Measurements from ENCODE around the gene EDNRA.

Gene EDNRA

GRCh38 chr4:147509386-147509785, 28.5 kb downstream of the EDNRA start:
- TF ChIP-seq SIN3A (IDR thresholded peaks at IDR 0.05; ENCODE audit: borderline replicate concordance, insufficient read depth, low read length), result no peak
- no peak for TF ChIP-seq POLR2AphosphoS5 (IDR thresholded peaks at IDR 0.05; ENCODE audit: low read depth, low read length)
- TF ChIP-seq FOXP2 (optimal IDR thresholded peaks at IDR 0.05; ENCODE audit: borderline replicate concordance, extremely low read depth, extremely low read length, insufficient read depth), result no peak
- TF ChIP-seq TAF1 (IDR thresholded peaks at IDR 0.05; ENCODE audit: borderline replicate concordance, insufficient read depth, low read length), result no peak
- TF ChIP-seq REST (IDR thresholded peaks at IDR 0.05; ENCODE audit: insufficient read depth in 1 of 2, low read depth in 2 of 2, low read length in 2 of 2), result no peak

- TF ChIP-seq FOXP2 (optimal IDR thresholded peaks at IDR 0.05; ENCODE audit: borderline replicate concordance, extremely low read depth, extremely low read length, insufficient read depth) (no peak), POLR2AphosphoS5 (IDR thresholded peaks at IDR 0.05; ENCODE audit: low read depth, low read length) (no peak), REST (IDR thresholded peaks at IDR 0.05; ENCODE audit: insufficient read depth in 1 of 2, low read depth in 2 of 2, low read length in 2 of 2) (no peak), TAF1 (IDR thresholded peaks at IDR 0.05; ENCODE audit: borderline replicate concordance, insufficient read depth, low read length) (no peak), SIN3A (IDR thresholded peaks at IDR 0.05; ENCODE audit: borderline replicate concordance, insufficient read depth, low read length) (no peak)
Observed at GRCh38 chr4:147510962-147511668, 30.2 kb downstream of the EDNRA start.

GRCh38 chr4:147513091-147513490, 32.2 kb downstream of the EDNRA start:
- no peak for TF ChIP-seq REST (IDR thresholded peaks at IDR 0.05; ENCODE audit: insufficient read depth in 1 of 2, low read depth in 2 of 2, low read length in 2 of 2)
- no peak for TF ChIP-seq TAF1 (IDR thresholded peaks at IDR 0.05; ENCODE audit: borderline replicate concordance, insufficient read depth, low read length)
- no peak for TF ChIP-seq POLR2AphosphoS5 (IDR thresholded peaks at IDR 0.05; ENCODE audit: low read depth, low read length)
- no peak for TF ChIP-seq SIN3A (IDR thresholded peaks at IDR 0.05; ENCODE audit: borderline replicate concordance, insufficient read depth, low read length)
- no peak for TF ChIP-seq FOXP2 (optimal IDR thresholded peaks at IDR 0.05; ENCODE audit: borderline replicate concordance, extremely low read depth, extremely low read length, insufficient read depth)

- no peak for TF ChIP-seq POLR2AphosphoS5 (IDR thresholded peaks at IDR 0.05; ENCODE audit: low read depth, low read length)
- TF ChIP-seq SIN3A (IDR thresholded peaks at IDR 0.05; ENCODE audit: borderline replicate concordance, insufficient read depth, low read length), result no peak
- TF ChIP-seq REST (IDR thresholded peaks at IDR 0.05; ENCODE audit: insufficient read depth in 1 of 2, low read depth in 2 of 2, low read length in 2 of 2), result no peak
- TF ChIP-seq TAF1 (IDR thresholded peaks at IDR 0.05; ENCODE audit: borderline replicate concordance, insufficient read depth, low read length), result no peak
- TF ChIP-seq FOXP2 (optimal IDR thresholded peaks at IDR 0.05; ENCODE audit: borderline replicate concordance, extremely low read depth, extremely low read length, insufficient read depth), result no peak
Observed at GRCh38 chr4:147513952-147514351, 33.1 kb downstream of the EDNRA start.

All from PFSK-1 (cell line).